ENCODE data around the gene VEGFA.

The VEGFA gene

DNA sequence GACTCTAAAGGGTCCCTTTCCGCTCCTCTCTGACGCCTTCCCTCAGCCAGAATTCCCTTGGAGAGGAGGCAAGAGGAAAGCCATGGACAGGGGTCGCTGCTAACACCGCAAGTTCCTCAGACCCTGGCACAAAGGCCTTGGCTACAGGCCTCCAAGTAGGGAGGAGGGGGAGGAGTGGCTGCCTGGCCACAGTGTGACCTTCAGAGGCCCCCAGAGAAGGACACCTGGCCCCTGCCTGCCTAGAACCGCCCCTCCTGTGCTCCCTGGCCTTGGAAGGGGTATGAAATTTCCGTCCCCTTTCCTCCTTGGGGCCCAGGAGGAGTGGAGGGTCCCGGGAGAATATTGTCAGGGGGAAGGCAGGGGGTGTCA lies 2.7 kb downstream of the VEGFA start:
- no peak for DNase-seq (ENCODE audit: low read depth in 2 of 2)

DNA sequence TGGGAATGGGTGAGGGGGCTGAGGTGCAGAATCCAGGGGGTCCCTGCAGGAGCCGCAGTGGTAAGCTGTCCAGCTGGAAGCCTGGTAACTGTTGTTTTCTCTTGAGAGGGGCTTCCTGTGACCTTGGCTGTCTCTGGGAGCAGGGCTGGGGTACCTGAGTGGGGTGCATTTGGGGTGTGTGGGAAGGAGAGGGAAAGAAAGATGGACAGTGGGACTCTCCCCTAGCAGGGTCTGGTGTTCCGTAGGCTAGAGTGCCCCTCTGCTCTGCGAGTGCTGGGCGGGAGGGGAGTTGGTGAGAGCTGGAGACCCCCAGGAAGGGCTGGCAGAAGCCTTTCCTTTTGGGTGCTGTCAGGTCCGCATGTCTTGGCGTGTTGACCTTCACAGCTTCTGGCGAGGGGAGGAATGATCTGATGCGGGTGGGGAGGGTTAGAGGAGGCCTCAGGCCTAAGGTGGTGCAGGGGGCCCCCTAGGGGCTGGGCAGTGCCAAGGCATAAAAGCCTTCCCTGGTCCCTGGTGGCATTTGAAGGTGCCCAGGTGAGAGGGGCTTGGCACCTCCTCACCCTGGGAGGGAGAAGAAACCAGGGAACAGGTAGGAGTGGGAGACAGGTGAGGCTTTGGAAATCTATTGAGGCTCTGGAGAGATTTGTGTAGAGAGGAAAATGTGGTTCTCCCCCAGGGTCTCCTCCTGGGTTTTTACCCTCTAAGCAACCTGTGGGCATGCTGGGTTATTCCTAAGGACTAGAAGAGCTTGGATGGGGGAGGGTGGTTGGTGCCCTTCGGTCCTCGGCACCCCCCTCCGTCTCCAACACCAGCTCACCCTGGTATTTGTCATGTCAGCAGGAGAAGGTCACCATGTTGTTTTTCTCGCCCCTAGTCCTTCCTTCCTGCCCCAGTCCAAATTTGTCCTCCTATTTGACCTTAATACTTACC lies 3.3 kb downstream of the VEGFA start:
- peak in 1 of 2 experiments; percentile 53 for DNase-seq (ENCODE audit: low read depth in 2 of 2)

- DNase-seq (ENCODE audit: low read depth in 2 of 2): no peak
Observed at GRCh38 chr6:43773980-43774775, 4.2 kb downstream of the VEGFA start.

DNA sequence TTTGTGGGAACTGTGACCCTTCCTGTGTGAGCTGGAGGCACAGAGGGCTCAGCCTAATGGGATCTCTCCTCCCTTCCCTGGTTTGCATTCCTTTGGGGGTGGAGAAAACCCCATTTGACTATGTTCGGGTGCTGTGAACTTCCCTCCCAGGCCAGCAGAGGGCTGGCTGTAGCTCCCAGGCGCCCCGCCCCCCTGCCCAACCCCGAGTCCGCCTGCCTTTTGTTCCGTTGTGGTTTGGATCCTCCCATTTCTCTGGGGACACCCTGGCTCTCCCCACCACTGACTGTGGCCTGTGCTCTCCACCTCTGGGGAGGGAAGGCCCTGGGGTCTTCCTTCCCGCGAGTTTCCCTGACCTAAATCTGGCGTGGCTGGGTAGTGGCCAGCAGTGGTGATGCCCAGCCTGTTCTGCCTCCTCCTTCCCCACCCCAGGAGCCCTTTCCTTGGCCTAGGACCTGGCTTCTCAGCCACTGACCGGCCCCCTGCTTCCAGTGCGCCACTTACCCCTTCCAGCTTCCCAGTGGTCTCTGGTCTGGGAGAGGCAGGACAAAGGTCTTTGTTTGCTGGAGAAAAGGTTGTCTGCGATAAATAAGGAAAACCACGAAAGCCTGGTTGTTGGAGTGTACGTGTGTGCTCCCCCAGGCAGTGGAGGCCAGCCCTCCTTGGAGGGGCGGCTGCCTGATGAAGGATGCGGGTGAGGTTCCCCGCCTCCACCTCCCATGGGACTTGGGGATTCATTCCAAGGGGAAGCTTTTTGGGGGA lies 4.9 kb downstream of the VEGFA start:
- peak; percentile 29 to 70 for DNase-seq (ENCODE audit: low read depth in 2 of 2)

DNA sequence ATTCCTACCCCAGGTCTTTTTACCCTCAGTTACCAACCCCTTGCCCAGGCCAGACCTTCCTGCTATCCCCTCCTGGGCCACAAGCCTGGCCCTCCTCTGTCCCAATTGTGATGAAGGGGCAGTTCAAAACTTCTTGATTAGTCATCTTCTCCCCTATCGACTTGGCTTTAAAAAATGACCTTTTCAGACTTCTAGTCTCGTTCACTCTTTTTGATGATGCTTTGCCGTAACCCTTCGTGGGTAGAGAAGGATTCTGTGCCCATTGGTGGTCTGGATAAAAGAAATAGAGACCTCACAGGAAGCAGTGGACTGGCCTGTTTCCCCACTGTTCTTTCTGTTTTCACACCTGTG lies 5.5 kb downstream of the VEGFA start:
- no peak for DNase-seq (ENCODE audit: low read depth in 2 of 2)

- no peak for DNase-seq (ENCODE audit: low read depth in 2 of 2)
Observed at GRCh38 chr6:43776115-43776798, 6.2 kb downstream of the VEGFA start.

DNA sequence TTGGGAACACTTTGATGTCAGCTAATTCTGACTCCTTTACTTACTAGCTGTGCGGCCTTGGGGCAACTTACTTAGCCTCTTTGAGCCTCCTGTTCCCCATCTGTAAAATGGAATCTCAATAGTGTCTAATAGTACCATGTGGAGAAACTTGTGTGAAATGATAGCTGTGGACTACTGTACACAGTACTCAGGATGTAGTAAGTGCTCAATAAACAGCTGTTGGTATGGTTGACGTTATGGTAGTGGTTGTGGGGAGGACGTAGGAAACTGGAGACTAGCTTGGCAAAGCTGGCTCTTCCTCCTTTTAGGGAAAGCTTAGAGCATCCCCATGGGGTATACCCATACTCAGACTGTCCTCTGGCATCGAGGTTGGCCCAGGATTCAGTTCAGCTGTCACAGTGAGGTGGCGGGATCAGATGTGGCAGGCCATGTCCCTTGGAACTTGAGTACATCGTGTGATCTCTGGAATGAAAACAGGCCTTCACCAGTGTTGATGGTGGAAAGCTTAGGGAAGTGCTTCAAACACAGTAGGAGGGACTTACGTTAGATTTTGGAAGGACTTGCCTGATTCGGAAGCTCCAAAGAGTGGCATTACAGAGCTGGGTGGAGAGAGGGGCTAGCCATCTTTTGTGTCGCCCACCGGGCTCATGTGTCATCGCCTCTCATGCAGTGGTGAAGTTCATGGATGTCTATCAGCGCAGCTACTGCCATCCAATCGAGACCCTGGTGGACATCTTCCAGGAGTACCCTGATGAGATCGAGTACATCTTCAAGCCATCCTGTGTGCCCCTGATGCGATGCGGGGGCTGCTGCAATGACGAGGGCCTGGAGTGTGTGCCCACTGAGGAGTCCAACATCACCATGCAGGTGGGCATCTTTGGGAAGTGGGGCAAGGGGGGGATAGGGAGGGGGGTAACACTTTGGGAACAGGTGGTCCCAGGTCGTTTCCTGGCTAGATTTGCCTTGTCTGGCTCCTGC lies 7.1 kb downstream of the VEGFA start:
- DNase-seq (ENCODE audit: low read depth in 2 of 2): no peak

DNA sequence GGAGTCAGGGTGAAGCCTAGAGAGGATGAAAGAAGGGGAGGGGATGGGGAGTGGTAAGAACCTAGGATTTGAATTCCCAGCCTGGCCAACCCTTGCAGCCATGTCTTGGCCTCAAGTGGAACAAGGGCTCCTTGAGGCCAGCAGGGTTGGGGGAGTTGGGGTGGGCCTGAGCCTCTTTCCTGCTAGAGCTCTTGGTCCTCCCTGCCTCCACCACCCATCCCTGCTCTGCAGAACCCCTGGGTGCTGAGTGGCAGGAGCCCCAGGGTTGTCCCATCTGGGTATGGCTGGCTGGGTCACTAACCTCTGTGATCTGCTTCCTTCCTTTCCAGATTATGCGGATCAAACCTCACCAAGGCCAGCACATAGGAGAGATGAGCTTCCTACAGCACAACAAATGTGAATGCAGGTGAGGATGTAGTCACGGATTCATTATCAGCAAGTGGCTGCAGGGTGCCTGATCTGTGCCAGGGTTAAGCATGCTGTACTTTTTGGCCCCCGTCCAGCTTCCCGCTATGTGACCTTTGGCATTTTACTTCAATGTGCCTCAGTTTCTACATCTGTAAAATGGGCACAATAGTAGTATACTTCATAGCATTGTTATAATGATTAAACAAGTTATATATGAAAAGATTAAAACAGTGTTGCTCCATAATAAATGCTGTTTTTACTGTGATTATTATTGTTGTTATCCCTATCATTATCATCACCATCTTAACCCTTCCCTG lies 8.3 kb downstream of the VEGFA start:
- DNase-seq (ENCODE audit: low read depth in 2 of 2): no peak

DNA sequence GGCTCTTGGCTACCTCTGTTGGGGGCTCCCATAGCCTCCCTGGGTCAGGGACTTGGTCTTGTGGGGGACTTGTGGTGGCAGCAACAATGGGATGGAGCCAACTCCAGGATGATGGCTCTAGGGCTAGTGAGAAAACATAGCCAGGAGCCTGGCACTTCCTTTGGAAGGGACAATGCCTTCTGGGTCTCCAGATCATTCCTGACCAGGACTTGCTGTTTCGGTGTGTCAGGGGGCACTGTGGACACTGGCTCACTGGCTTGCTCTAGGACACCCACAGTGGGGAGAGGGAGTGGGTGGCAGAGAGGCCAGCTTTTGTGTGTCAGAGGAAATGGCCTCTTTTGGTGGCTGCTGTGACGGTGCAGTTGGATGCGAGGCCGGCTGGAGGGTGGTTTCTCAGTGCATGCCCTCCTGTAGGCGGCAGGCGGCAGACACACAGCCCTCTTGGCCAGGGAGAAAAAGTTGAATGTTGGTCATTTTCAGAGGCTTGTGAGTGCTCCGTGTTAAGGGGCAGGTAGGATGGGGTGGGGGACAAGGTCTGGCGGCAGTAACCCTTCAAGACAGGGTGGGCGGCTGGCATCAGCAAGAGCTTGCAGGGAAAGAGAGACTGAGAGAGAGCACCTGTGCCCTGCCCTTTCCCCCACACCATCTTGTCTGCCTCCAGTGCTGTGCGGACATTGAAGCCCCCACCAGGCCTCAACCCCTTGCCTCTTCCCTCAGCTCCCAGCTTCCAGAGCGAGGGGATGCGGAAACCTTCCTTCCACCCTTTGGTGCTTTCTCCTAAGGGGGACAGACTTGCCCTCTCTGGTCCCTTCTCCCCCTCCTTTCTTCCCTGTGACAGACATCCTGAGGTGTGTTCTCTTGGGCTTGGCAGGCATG lies 9.2 kb downstream of the VEGFA start:
- no peak for DNase-seq (ENCODE audit: low read depth in 2 of 2)

DNA sequence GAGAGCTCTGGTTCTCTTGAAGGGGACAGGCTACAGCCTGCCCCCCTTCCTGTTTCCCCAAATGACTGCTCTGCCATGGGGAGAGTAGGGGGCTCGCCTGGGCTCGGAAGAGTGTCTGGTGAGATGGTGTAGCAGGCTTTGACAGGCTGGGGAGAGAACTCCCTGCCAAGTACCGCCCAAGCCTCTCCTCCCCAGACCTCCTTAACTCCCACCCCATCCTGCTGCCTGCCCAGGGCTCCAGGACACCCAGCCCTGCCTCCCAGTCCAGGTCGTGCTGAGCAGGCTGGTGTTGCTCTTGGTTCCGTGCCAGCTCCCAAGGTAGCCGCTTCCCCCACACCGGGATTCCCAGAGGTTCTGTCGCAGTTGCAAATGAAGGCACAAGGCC lies 9.8 kb downstream of the VEGFA start:
- DNase-seq (ENCODE audit: low read depth in 2 of 2): no peak

- DNase-seq (ENCODE audit: low read depth in 2 of 2): no peak
Observed at GRCh38 chr6:43780293-43780692, 10.3 kb downstream of the VEGFA start.

DNA sequence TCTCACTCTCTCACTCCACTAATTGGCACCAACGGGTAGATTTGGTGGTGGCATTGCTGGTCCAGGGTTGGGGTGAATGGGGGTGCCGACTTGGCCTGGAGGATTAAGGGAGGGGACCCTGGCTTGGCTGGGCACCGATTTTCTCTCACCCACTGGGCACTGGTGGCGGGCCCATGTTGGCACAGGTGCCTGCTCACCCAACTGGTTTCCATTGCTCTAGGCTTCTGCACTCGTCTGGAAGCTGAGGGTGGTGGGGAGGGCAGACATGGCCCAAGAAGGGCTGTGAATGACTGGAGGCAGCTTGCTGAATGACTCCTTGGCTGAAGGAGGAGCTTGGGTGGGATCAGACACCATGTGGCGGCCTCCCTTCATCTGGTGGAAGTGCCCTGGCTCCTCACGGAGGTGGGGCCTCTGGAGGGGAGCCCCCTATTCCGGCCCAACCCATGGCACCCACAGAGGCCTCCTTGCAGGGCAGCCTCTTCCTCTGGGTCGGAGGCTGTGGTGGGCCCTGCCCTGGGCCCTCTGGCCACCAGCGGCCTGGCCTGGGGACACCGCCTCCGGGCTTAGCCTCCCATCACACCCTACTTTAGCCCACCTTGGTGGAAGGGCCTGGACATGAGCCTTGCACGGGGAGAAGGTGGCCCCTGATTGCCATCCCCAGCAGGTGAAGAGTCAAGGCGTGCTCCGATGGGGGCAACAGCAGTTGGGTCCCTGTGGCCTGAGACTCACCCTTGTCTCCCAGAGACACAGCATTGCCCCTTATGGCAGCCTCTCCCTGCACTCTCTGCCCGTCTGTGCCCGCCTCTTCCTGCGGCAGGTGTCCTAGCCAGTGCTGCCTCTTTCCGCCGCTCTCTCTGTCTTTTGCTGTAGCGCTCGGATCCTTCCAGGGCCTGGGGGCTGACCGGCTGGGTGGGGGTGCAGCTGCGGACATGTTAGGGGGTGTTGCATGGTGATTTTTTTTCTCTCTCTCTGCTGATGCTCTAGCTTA lies 11.2 kb downstream of the VEGFA start:
- no peak for DNase-seq (ENCODE audit: low read depth in 2 of 2)

DNA sequence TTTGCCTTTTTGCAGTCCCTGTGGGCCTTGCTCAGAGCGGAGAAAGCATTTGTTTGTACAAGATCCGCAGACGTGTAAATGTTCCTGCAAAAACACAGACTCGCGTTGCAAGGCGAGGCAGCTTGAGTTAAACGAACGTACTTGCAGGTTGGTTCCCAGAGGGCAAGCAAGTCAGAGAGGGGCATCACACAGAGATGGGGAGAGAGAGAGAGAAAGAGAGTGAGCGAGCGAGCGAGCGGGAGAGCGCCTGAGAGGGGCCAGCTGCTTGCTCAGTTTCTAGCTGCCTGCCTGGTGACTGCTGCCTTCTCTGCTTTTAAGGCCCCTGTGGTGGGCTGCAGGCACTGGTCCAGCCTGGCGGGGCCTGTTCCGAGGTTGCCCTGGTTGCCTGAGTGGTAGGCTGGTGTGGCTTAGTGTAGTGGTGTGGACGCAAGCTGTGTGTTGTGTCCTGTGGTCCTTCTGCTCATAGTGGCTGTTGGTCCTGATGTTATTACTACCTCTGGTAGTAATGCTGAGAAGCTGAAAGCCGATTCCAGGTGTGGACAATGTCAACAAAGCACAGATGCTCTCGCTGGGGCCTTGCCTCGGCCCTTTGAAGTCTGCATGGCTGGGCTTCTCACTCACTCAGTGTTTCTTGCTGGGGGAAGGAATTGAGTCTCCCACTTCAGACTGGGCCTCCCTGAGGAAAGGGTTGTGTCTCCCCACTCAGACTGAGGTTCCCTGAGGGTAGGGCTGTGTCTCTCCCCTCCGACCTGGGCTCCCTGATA lies 12.1 kb downstream of the VEGFA start:
- DNase-seq (ENCODE audit: low read depth in 2 of 2): no peak

GRCh38 chr6:43782764-43783513 lies 12.9 kb downstream of the VEGFA start:
- DNase-seq (ENCODE audit: low read depth in 2 of 2): no peak

DNA sequence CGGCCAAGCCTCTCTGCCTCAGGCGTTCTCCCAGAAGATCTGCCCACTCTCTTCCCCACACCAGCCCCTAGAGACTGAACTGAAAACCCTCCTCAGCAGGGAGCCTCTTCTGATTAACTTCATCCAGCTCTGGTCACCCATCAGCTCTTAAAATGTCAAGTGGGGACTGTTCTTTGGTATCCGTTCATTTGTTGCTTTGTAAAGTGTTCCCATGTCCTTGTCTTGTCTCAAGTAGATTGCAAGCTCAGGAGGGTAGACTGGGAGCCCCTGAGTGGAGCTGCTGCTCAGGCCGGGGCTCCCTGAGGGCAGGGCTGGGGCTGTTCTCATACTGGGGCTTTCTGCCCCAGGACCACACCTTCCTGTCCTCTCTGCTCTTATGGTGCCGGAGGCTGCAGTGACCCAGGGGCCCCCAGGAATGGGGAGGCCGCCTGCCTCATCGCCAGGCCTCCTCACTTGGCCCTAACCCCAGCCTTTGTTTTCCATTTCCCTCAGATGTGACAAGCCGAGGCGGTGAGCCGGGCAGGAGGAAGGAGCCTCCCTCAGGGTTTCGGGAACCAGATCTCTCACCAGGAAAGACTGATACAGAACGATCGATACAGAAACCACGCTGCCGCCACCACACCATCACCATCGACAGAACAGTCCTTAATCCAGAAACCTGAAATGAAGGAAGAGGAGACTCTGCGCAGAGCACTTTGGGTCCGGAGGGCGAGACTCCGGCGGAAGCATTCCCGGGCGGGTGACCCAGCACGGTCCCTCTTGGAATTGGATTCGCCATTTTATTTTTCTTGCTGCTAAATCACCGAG lies 14.2 kb downstream of the VEGFA start:
- DNase-seq (ENCODE audit: low read depth in 2 of 2): no peak
